Upper lobe of right lung (tissue), 1 donor: ENCODE results near the gene C11orf21. TPM values are rescaled to one million over a fixed set of nuclear protein-coding genes. Genes with fewer than 3 reads are reported as not detected.

ENCODE experiments used
- ATAC-seq: fragments of 200-7000 bp; cut with Tn5 transposase; one replicate; pipeline ENCODE4 v1.9.1; 2020; ENCODE audit warnings: mild to moderate bottlenecking, moderate library complexity
- DNase-seq: peaks from one replicate; pipeline ENCODE4 v3.0.0-alpha.2; 2020
- H3K27ac ChIP-seq: fragments of 200-600 bp; one replicate; pipeline ENCODE4 v1.8.0; 2022
- H3K27me3 ChIP-seq: fragments of 200-600 bp; one replicate; pipeline ENCODE4 v1.8.0; 2022; ENCODE audit warnings: mild to moderate bottlenecking
- H3K36me3 ChIP-seq: fragments of 200-600 bp; one replicate; pipeline ENCODE4 v1.8.0; 2022
- H3K4me1 ChIP-seq: fragments of 200-600 bp; one replicate; pipeline ENCODE4 v1.8.0; 2022
- H3K4me3 ChIP-seq: fragments of 200-600 bp; one replicate; pipeline ENCODE4 v1.8.0; 2022; ENCODE audit warnings: mild to moderate bottlenecking
- H3K9me3 ChIP-seq: fragments of 200-600 bp; one replicate; pipeline ENCODE4 v1.8.0; 2022
- CTCF ChIP-seq: fragments of 200-600 bp; IDR thresholded peaks from one replicate; pipeline ENCODE4 v1.8.0; 2022; ENCODE audit warnings: antibody characterized with exemption
- intact Hi-C: fragments of 100-400 bp; cut with DNase I; formaldehyde crosslinking; loops from one replicate; pipeline ENCODE4 v1.11.0; 2022
- total RNA-seq: library from RNA; stranded (reverse); fragmentation: NEBNext Ultra II Directional; extraction: Animal tissue kit (Norgen Biotek cat#: 25700); gene quantifications from one replicate; pipeline ENCODE4 v1.2.1, GENCODE V29; 2021
- donor health status: DM: no; HTN: yes; CAD: no; lungs with severe emphysema.

C11orf21 gene
- total RNA-seq, 1 donor from 2014 or later: 6.5 TPM

DNA sequence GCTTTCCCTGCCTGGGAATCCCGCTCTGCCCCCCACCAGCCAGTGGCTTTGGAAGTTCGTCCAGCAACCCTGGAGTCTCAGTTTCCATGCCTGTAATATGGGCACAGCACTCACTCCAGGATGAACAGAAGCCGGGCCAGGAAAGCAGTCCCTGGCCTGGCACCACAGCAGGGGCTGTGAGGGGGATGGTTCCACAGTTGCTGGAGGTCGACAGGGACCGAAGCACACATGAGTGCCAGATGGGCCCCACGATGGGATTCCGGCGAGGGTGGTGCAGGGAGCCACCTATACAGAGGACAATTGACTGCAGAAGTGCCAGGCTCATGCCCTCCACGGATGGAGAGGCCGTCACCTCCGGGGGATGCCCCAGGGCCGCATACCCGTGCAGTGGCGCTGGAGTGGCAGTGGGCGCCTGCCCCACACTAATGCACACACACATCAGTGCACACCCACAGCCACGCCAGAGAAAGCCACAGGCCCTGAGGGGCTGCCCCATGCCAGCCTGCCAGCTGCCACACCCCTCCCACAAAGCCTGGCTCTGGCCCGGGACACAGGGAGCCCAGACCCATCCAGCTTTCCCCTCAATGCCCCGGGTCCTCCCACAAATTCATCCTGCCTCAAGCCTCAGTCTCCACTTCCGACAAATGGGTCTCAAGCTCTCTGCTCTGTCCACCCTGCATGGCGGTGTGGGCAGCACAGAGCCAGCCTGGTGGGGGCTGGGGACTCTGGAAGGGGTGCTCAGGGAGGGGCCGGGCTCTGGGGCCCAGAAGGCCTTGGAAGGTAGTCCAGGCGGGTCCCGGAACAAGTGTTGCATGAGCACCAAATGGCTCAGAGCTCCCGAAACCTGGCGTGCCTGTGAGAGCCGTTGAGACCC, 41.0 kb downstream of the C11orf21 start:
- Histone ChIP-seq H3K27ac (no peak overlapping the region), H3K9me3 (no peaks in the 10 kb centered on the region), H3K4me1 (no peaks in the 10 kb centered on the region), H3K4me3 (no peak overlapping the region), H3K27me3 (no peaks in the 10 kb centered on the region), H3K36me3 (no peaks in the 10 kb centered on the region)
- intact Hi-C loops: no loop called here
- no peak for DNase-seq
- ATAC-seq: no peak
- TF ChIP-seq CTCF: no peak

- no peak for TF ChIP-seq CTCF
- H3K4me3 ChIP-seq: no peak overlapping the region
- ATAC-seq (no peak), DNase-seq (peak; percentile 55)
- no peaks in the 10 kb centered on the region for H3K4me1 ChIP-seq
- no peak overlapping the region for H3K27ac ChIP-seq
- H3K36me3 ChIP-seq: no peaks in the 10 kb centered on the region
- no peaks in the 10 kb centered on the region for H3K9me3 ChIP-seq
- H3K27me3 ChIP-seq: no peaks in the 10 kb centered on the region
- intact Hi-C loops: no loop called here
These were observed 41.7 kb downstream of the C11orf21 start for GRCh38 chr11:2259897-2260451.

DNA sequence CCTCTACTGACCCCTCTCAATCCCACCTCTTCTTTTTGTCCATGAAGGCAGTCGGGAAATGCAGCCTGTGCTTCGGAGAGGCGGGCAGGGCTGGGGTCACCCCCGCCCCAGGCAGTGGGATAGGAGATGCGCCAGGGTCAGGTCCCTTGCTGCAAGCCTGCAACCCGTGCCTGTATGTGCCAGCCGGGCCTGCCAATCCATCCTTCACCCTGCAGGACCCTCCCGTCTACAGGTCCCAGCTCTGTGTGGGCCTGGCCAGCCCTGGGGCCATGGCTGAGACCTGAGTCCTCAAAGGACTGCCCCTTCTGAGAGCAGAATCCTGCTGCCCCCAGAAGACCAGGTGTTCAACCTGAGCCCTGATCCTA, 42.3 kb downstream of the C11orf21 start:
- intact Hi-C loops: no loop called here

DNA sequence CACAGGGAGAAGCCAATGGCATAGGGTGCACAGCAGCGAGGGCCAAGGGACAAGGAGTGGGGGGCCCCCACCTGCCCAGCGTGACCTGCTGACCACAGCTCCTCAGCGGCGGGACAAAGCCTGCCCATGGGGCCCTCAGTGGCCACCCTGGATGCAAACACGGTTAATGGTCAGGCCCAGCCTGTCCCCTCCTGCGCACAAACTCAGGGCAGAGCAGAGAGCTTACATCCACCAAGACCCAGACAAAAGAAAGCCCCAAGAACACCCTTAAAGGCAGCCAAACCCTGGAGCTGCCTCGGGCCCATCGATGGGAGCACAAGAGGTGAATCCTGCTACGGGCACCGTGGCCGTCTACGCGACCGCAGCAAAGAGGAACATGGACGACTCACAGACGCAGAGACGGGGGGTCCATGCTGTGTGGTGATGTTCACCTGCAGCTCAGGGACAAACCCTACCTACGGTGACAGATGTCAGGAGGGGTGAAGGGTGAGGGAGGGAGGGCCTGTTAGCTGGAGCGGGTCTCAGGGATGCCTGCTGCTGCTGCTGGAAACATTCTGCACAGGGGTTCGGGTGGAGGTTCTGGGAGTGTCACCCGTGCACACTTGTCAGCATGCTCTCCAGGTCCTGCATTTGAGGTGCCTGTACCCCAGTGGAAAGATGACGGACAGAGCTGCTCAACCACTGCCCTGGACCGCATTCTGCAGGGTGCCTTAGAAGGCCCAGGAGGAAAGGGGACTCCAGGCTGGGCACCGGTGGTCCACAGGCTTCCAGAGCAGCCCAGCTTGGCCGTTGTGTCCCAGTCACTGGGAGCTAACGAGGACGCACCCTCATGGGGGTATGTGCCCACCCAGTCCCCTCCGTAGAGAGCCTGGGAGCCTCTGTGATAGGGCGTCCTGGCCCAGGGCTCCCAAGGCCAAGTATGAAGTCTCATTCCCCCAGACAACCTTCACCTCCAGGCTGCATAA, 42.9 kb downstream of the C11orf21 start:
- intact Hi-C loops: no loop called here
- H3K36me3 ChIP-seq: no peaks in the 10 kb centered on the region
- H3K9me3 ChIP-seq: no peaks in the 10 kb centered on the region
- no peaks in the 10 kb centered on the region for H3K4me1 ChIP-seq
- H3K27me3 ChIP-seq: no peaks in the 10 kb centered on the region
- no peak for ATAC-seq
- no peak overlapping the region for H3K27ac ChIP-seq
- no peak overlapping the region for H3K4me3 ChIP-seq
- no peak for DNase-seq
- TF ChIP-seq CTCF: no peak

More for the DNA sequence above, 42.3 kb downstream of the C11orf21 start:
- no peak for TF ChIP-seq CTCF
- H3K4me1 ChIP-seq: no peaks in the 10 kb centered on the region
- no peaks in the 10 kb centered on the region for H3K9me3 ChIP-seq
- DNase-seq (peak; percentile 60), ATAC-seq (no peak)
- no peaks in the 10 kb centered on the region for H3K36me3 ChIP-seq
- H3K4me3 ChIP-seq: no peak overlapping the region
- no peak overlapping the region for H3K27ac ChIP-seq
- H3K27me3 ChIP-seq: no peaks in the 10 kb centered on the region

DNA sequence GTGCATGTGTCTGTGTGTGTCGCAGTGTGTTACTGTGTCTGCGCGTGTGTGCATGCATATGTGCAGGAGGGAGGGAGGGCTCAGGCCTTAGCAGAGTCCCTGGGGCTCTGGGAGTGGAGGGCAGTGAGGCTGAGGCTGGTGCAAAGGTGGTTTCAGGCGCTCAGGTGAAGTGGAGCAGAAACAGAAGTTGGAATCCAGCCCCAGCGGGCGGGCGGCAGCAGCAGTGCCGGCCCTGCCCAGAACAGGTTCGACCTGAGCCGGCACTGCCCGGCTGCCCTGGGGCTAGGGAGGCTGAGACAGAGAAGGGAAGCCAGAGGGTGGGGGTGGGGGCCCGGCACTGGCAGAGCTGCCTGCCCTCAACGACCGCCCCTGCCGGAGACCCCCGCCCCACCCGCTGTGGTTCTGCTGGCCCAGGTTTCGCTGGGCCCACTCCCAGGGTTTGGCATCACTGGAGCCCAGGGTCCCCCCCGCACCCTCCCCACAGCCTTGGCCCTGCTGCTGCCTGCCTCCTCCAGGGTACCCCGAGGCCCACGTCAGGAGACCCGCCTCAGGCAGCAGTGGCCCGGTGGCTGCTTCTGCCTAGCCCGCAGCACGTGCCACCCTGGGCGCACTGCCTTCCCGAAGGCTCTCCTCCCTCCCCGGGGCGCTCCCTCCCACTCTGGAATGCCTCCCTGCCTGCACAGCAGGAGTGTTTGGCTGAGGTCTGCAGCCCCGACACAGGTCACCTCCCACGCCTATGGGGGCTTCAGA, 44.6 kb downstream of the C11orf21 start:
- TF ChIP-seq CTCF: no peak
- no peaks in the 10 kb centered on the region for H3K36me3 ChIP-seq
- DNase-seq (no peak), ATAC-seq (peak; percentile 32)
- no peaks in the 10 kb centered on the region for H3K9me3 ChIP-seq
- intact Hi-C loops: no loop called here
- H3K4me1 ChIP-seq: no peaks in the 10 kb centered on the region
- H3K27ac ChIP-seq: no peak overlapping the region
- H3K27me3 ChIP-seq: no peaks in the 10 kb centered on the region
- H3K4me3 ChIP-seq: no peak overlapping the region
